ENCODE results near the gene RCHY1.

DNA sequence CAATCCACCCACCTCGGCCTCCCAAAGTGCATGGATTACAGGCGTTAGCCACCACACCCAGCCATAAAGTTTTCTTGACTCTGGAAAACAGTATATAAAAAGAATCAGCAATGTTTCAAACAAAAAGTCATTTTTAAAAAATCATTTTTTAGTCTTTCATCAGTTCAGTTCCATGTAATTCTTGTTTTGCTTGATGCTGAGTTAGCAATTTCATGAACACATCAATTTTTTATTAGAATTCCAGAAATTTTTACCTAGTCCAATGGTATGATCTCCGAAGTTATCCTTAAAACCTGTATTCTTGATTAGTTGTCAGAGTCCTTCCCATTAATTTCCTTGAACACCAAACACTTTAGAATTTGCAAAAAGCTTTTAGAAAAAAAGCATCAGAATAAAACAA is 56.8 kb downstream of the RCHY1 start:
- TF ChIP-seq YY1 (IDR thresholded peaks at IDR 0.05) (no peak), CTCF (IDR thresholded peaks at IDR 0.05; ENCODE audit: low read depth, low read length, missing input control) (no peak), GABPA (IDR thresholded peaks at IDR 0.05 in 1 of 2, conservative IDR thresholded peaks at IDR 0.05 in 1 of 2) (no peak), TAF1 (conservative IDR thresholded peaks at IDR 0.05) (no peak), FOXA2 (IDR thresholded peaks at IDR 0.05) (no peak), SP1 (IDR thresholded peaks at IDR 0.05) (no peak), JUND (IDR thresholded peaks at IDR 0.05) (no peak), RAD21 (IDR thresholded peaks at IDR 0.05) (no peak)
- TF ChIP-seq, protein P1, sequence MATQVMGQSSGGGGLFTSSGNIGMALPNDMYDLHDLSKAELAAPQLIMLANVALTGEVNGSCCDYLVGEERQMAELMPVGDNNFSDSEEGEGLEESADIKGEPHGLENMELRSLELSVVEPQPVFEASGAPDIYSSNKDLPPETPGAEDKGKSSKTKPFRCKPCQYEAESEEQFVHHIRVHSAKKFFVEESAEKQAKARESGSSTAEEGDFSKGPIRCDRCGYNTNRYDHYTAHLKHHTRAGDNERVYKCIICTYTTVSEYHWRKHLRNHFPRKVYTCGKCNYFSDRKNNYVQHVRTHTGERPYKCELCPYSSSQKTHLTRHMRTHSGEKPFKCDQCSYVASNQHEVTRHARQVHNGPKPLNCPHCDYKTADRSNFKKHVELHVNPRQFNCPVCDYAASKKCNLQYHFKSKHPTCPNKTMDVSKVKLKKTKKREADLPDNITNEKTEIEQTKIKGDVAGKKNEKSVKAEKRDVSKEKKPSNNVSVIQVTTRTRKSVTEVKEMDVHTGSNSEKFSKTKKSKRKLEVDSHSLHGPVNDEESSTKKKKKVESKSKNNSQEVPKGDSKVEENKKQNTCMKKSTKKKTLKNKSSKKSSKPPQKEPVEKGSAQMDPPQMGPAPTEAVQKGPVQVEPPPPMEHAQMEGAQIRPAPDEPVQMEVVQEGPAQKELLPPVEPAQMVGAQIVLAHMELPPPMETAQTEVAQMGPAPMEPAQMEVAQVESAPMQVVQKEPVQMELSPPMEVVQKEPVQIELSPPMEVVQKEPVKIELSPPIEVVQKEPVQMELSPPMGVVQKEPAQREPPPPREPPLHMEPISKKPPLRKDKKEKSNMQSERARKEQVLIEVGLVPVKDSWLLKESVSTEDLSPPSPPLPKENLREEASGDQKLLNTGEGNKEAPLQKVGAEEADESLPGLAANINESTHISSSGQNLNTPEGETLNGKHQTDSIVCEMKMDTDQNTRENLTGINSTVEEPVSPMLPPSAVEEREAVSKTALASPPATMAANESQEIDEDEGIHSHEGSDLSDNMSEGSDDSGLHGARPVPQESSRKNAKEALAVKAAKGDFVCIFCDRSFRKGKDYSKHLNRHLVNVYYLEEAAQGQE (IDR thresholded peaks at IDR 0.05): no peak
- TF ChIP-seq, protein P2, sequence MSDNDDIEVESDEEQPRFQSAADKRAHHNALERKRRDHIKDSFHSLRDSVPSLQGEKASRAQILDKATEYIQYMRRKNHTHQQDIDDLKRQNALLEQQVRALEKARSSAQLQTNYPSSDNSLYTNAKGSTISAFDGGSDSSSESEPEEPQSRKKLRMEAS (IDR thresholded peaks at IDR 0.05): no peak
- TF ChIP-seq, protein P3, sequence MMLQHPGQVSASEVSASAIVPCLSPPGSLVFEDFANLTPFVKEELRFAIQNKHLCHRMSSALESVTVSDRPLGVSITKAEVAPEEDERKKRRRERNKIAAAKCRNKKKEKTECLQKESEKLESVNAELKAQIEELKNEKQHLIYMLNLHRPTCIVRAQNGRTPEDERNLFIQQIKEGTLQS (IDR thresholded peaks at IDR 0.05): no peak
- TF ChIP-seq, protein P4, sequence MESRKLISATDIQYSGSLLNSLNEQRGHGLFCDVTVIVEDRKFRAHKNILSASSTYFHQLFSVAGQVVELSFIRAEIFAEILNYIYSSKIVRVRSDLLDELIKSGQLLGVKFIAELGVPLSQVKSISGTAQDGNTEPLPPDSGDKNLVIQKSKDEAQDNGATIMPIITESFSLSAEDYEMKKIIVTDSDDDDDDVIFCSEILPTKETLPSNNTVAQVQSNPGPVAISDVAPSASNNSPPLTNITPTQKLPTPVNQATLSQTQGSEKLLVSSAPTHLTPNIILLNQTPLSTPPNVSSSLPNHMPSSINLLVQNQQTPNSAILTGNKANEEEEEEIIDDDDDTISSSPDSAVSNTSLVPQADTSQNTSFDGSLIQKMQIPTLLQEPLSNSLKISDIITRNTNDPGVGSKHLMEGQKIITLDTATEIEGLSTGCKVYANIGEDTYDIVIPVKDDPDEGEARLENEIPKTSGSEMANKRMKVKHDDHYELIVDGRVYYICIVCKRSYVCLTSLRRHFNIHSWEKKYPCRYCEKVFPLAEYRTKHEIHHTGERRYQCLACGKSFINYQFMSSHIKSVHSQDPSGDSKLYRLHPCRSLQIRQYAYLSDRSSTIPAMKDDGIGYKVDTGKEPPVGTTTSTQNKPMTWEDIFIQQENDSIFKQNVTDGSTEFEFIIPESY (IDR thresholded peaks at IDR 0.05): no peak
